ENCODE measurements around the gene PSMC3IP. TPM values are rescaled to one million over a fixed set of nuclear protein-coding genes. Genes with fewer than 3 reads are reported as not detected.

PSMC3IP gene
- polyA plus RNA-seq, 10 donors = 7.7 to 14.6 (median 9.5) TPM

Other genes with a start within 250 kb of the PSMC3IP start
- 10 to 100 TPM; 40.2 to 62.7 (median 49.9) TPM for gene STAT3, start 189.3 kb downstream of the PSMC3IP start, polyA plus RNA-seq (ENCODE audit: insufficient read length in 10 of 10)
- gene CAVIN1, start 154.5 kb downstream of the PSMC3IP start, polyA plus RNA-seq (ENCODE audit: insufficient read length in 10 of 10) = 100 to 1,000 TPM; 231 to 303 (median 258) TPM
- 10 to 100 TPM; 16.9 to 39.2 (median 21.5) TPM for gene ATP6V0A1, start 118.9 kb downstream of the PSMC3IP start, polyA plus RNA-seq (ENCODE audit: insufficient read length in 10 of 10)
- 10 to 100 TPM; 15.2 to 21.4 (median 17.5) TPM for gene NAGLU, start 41.5 kb downstream of the PSMC3IP start, polyA plus RNA-seq (ENCODE audit: insufficient read length in 10 of 10)
- gene HSD17B1, start 24.8 kb downstream of the PSMC3IP start, polyA plus RNA-seq (ENCODE audit: insufficient read length in 10 of 10) = 1 to 10 TPM; 1.7 to 3.6 (median 2.6) TPM
- gene COASY, start 15.6 kb downstream of the PSMC3IP start, polyA plus RNA-seq (ENCODE audit: insufficient read length in 10 of 10) = 10 to 100 TPM; 20.0 to 29.7 (median 27.1) TPM
- gene MLX, start 10.6 kb downstream of the PSMC3IP start, polyA plus RNA-seq (ENCODE audit: insufficient read length in 10 of 10) = 10 to 100 TPM; 33.4 to 42.9 (median 38.5) TPM
- gene RETREG3, start 31.6 kb upstream of the PSMC3IP start, polyA plus RNA-seq (ENCODE audit: insufficient read length in 10 of 10) = 10 to 100 TPM; 26.0 to 36.0 (median 32.1) TPM
- 10 to 100 TPM; 29.7 to 39.5 (median 34.5) TPM for gene TUBG1, start 32.0 kb upstream of the PSMC3IP start, polyA plus RNA-seq (ENCODE audit: insufficient read length in 10 of 10)
- gene TUBG2, start 81.6 kb upstream of the PSMC3IP start, polyA plus RNA-seq (ENCODE audit: insufficient read length in 10 of 10) = 10 to 100 TPM in 9 of 10 donors, 1 to 10 TPM in 1; 9.7 to 21.2 (median 12.6) TPM
- gene PLEKHH3, start 99.3 kb upstream of the PSMC3IP start, polyA plus RNA-seq (ENCODE audit: insufficient read length in 10 of 10) = 10 to 100 TPM; 23.6 to 41.7 (median 35.5) TPM
- 1 to 10 TPM in 7 of 10 donors, under 1 TPM in 3; 0.71 to 2.1 (median 1.6) TPM for gene CCR10, start 104.1 kb upstream of the PSMC3IP start, polyA plus RNA-seq (ENCODE audit: insufficient read length in 10 of 10)
- gene CNTNAP1, start 104.8 kb upstream of the PSMC3IP start, polyA plus RNA-seq (ENCODE audit: insufficient read length in 10 of 10) = 10 to 100 TPM; 10.2 to 15.7 (median 11.9) TPM
- gene EZH1, start 167.3 kb upstream of the PSMC3IP start, polyA plus RNA-seq (ENCODE audit: insufficient read length in 10 of 10) = 10 to 100 TPM; 15.5 to 31.4 (median 19.0) TPM
- 10 to 100 TPM; 56.8 to 86.9 (median 73.2) TPM for gene RAMP2, start 183.5 kb upstream of the PSMC3IP start, polyA plus RNA-seq (ENCODE audit: insufficient read length in 10 of 10)
- 10 to 100 TPM; 26.0 to 38.5 (median 31.9) TPM for gene VPS25, start 195.7 kb upstream of the PSMC3IP start, polyA plus RNA-seq (ENCODE audit: insufficient read length in 10 of 10)
- gene WNK4, start 202.9 kb upstream of the PSMC3IP start, polyA plus RNA-seq (ENCODE audit: insufficient read length in 10 of 10) = 1 to 10 TPM in 3 of 10 donors, under 1 TPM in 7; 0.31 to 1.3 (median 0.54) TPM
- gene COA3, start 221.0 kb upstream of the PSMC3IP start, polyA plus RNA-seq (ENCODE audit: insufficient read length in 10 of 10) = 10 to 100 TPM; 48.5 to 61.5 (median 57.3) TPM
- gene CNTD1, start 221.1 kb upstream of the PSMC3IP start, polyA plus RNA-seq (ENCODE audit: insufficient read length in 10 of 10) = 1 to 10 TPM in 3 of 10 donors, under 1 TPM in 7; 0.46 to 1.5 (median 0.74) TPM
- gene BECN1, start 246.6 kb upstream of the PSMC3IP start, polyA plus RNA-seq (ENCODE audit: insufficient read length in 10 of 10) = 10 to 100 TPM; 38.4 to 54.3 (median 46.2) TPM

Measured in muscle of back (tissue), 10 donors.